Upper lobe of left lung (tissue), 4 donors: ENCODE results near the gene DCLRE1B.

ENCODE experiments used
- EP300 ChIP-seq, 4 donors: sonication (generic); formaldehyde crosslinking; IDR thresholded peaks; one replicate each; pipeline ENCODE4 v1.5.1; 2017; ENCODE audit warnings: antibody characterized with exemption in 4 of 4, control low read depth in 2 of 4
- POLR2A ChIP-seq, 4 donors: fragments of 450-650 bp; IDR thresholded peaks; one replicate each; pipeline ENCODE4 v1.5.1; 2016 to 2017; ENCODE audit warnings: antibody characterized with exemption in 4 of 4, mild to moderate bottlenecking in 2 of 4
- POLR2AphosphoS5 ChIP-seq, 2 donors: sonication (generic); formaldehyde crosslinking; IDR thresholded peaks; one replicate each; pipeline ENCODE4 v1.5.1; 2017; ENCODE audit warnings: antibody characterized with exemption in 2 of 2
- TF ChIP-seq, protein P1 (sequence below), 6 experiments: fragments of 450-650 bp in 4 of 6; fragments of 200-600 bp in 2 of 6; sonication (generic) in 2 of 6; IDR thresholded peaks; one replicate each; pipeline ENCODE4 v1.5.1; 2016 to 2019; ENCODE audit warnings: antibody characterized with exemption in 6 of 6

DNA sequence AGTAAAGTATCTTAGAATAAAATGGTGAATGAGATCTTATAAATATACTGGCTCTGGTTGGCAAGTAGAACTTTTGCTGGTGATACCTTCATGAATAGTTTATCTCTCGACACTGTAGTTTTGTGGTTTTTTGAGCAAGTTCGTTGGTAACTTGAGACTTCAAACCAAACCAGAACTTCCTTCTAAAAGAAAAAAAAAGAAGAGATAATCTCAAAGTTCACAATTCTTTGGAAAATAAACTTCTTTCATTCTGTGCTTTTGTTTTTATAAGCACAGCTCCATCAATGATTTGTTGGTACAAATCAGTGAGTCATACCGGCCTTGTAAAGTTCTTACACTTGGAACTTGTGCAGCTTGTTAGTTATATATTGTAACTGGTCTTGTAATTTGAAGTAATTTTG lies 26.3 kb downstream of the DCLRE1B start:
- no peak for TF ChIP-seq POLR2A (IDR thresholded peaks at IDR 0.05)
- TF ChIP-seq, protein P1, sequence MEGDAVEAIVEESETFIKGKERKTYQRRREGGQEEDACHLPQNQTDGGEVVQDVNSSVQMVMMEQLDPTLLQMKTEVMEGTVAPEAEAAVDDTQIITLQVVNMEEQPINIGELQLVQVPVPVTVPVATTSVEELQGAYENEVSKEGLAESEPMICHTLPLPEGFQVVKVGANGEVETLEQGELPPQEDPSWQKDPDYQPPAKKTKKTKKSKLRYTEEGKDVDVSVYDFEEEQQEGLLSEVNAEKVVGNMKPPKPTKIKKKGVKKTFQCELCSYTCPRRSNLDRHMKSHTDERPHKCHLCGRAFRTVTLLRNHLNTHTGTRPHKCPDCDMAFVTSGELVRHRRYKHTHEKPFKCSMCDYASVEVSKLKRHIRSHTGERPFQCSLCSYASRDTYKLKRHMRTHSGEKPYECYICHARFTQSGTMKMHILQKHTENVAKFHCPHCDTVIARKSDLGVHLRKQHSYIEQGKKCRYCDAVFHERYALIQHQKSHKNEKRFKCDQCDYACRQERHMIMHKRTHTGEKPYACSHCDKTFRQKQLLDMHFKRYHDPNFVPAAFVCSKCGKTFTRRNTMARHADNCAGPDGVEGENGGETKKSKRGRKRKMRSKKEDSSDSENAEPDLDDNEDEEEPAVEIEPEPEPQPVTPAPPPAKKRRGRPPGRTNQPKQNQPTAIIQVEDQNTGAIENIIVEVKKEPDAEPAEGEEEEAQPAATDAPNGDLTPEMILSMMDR (IDR thresholded peaks at IDR 0.05) = no peak
- no peak for TF ChIP-seq POLR2AphosphoS5 (IDR thresholded peaks at IDR 0.05)
- TF ChIP-seq EP300 (IDR thresholded peaks at IDR 0.05) = no peak
